SKM-1 (cell line): ENCODE measurements around the gene TOP2A.
A peak's percentile ranks its signal among the peaks of the same experiment; 100 is the strongest.

Experiments used
- DNase-seq: peaks from one replicate; lab custom pipeline; 2025; ENCODE audit not compliant: unreplicated experiment; lab: John Stamatoyannopoulos, UW

TOP2A gene

GRCh38 chr17:40360091-40360490 is 57.6 kb downstream of the TOP2A start:
- DNase-seq, result no peak

GRCh38 chr17:40358323-40359038 is 59.2 kb downstream of the TOP2A start:
- peak; percentile 67 for DNase-seq

DNA sequence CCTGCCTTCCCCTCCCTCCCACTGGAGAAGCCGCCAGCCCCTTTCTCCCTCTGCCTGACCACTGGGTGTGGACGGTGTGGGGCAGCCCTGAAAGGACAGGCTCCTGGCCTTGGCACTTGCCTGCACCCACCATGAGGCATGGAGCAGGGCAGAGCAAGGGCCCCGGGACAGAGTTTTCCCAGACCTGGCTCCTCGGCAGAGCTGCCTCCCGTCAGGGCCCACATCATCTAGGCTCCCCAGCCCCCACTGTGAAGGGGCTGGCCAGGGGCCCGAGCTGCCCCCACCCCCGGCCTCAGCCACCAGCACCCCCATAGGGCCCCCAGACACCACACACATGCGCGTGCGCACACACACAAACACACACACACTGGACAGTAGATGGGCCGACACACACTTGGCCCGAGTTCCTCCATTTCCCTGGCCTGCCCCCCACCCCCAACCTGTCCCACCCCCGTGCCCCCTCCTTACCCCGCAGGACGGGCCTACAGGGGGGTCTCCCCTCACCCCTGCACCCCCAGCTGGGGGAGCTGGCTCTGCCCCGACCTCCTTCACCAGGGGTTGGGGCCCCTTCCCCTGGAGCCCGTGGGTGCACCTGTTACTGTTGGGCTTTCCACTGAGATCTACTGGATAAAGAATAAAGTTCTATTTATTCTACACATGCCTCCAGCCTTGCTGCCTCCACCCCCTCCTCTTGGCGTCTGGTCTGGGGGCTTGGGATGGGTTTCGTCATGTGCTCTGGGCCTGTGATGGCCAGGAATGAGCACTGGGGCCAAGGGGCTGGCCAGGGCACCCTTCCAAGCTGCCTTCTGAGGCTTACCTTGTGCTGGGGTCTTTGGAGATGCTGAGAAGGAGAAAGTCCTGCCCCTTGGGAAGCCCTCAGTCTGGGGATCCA is 60.5 kb downstream of the TOP2A start:
- no peak for DNase-seq

DNA sequence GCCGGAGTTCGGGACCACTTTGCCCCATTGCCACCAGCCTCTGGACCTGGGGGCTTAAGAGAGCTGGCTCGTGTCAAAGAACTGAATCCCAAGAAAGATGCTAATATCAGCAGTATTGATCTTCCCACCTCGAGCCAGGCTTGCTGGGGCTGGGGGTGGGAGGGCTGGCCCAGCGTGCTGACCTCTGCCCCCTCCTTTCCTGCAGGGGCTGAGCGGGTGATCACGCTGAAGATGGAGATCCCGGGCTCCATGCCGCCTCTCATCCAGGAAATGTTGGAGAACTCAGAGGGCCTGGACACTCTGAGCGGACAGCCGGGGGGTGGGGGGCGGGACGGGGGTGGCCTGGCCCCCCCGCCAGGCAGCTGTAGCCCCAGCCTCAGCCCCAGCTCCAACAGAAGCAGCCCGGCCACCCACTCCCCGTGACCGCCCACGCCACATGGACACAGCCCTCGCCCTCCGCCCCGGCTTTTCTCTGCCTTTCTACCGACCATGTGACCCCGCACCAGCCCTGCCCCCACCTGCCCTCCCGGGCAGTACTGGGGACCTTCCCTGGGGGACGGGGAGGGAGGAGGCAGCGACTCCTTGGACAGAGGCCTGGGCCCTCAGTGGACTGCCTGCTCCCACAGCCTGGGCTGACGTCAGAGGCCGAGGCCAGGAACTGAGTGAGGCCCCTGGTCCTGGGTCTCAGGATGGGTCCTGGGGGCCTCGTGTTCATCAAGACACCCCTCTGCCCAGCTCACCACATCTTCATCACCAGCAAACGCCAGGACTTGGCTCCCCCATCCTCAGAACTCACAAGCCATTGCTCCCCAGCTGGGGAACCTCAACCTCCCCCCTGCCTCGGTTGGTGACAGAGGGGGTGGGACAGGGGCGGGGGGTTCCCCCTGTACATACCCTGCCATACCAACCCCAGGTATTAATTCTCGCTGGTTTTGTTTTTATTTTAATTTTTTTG is 61.6 kb downstream of the TOP2A start:
- no peak for DNase-seq

DNA sequence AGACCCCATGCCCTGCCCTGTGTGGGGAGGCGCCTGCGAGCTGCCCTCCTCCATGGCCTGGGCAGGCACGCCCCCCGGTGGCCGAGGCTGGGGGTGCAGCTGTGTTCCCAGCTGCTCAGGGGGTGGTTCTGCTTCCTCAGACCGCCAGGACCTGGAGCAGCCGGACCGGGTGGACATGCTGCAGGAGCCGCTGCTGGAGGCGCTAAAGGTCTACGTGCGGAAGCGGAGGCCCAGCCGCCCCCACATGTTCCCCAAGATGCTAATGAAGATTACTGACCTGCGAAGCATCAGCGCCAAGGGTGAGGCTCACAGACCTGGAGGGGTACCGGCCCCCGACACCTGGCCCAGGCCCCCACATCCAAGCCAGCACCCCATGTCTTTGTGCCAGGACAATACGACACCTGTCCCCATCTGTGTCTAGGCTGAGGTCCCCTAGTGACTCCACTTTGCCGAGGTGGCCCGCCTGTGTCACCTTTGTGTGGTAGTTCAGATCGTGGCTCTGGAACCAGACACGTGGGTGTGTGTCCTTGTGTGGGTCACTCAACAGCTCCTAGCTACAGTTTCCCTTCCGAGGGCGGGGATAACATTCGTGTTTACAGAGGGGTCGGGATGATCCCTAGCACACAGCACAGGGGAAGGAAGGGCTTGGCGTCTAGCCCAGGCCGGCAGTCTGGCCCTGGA is 62.4 kb downstream of the TOP2A start:
- DNase-seq, result no peak

DNA sequence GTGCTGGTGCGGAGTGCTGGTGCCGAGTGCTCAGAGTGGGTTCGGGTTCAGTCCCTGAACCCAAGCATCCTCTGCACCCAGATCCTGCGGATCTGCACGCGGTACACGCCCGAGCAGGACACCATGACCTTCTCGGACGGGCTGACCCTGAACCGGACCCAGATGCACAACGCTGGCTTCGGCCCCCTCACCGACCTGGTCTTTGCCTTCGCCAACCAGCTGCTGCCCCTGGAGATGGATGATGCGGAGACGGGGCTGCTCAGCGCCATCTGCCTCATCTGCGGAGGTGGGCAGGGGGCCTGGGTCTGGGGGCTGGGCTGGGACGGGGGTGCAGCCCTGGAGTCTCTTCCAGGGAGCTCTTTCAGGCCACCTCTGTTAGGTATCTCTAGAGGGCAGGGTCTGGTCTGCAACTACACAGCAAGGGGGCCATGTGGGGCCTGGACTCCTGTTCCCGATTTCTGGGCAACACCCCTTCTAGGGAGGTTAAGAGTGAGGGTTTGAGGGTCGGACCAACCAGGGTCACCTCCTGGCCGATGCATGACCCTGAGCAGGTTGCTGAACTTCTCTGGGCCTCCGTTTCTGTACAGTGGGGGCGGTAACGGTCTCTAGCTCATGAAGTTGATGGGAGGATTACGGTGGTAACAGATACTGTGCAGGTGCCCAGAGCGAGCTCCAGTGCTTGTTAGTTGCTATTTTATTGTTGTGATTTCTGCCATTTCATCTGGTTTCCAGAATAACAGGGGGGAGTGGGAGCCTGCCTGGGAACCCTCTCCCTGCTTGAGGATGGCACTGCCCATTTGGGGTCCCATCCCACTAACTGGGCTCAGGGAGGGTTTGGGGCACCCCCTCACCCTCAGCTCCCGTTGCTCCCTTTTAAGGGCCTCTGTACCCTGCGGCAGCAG is 63.2 kb downstream of the TOP2A start:
- no peak for DNase-seq

GRCh38 chr17:40352779-40353394 is 64.8 kb downstream of the TOP2A start:
- peak; percentile 90 for DNase-seq

GRCh38 chr17:40352237-40352778 is 65.4 kb downstream of the TOP2A start:
- no peak for DNase-seq

DNA sequence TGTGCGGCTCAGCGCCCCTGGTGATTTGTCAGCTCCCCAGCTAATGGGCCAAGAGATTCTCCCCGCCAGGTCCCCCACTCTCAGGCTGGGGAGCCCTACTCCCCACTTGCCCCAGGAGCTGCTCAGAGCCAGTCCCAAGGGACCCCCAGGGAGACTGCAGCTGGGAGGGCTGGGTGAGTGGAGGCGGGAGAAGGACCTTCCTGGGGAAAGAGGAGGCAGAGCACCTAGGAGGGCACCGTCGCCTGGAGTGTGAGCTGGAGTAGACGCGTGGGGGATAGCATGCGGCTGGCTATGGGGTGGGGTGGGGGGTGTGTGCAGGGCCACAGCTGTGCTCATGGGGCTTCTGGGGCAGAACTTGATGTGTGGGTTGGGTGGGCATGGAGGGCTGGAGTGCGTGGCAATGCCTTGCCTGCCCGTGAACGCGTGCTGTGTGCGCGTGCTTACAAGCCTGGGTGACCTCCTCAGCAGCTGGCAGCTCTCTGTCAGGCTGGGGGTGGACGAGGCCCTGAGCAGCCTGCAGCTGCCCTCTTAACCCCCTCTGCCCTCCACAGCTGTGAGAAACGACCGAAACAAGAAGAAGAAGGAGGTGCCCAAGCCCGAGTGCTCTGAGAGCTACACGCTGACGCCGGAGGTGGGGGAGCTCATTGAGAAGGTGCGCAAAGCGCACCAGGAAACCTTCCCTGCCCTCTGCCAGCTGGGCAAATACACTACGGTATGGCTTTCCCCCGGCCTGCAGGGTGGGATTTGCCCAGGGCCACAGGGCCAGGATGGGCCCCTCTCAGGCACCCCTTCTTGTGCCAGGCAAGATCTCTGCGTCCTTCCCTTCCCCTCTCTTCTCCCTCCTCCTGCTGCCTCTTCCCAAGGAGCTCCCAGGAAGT is 66.1 kb downstream of the TOP2A start:
- no peak for DNase-seq

DNA sequence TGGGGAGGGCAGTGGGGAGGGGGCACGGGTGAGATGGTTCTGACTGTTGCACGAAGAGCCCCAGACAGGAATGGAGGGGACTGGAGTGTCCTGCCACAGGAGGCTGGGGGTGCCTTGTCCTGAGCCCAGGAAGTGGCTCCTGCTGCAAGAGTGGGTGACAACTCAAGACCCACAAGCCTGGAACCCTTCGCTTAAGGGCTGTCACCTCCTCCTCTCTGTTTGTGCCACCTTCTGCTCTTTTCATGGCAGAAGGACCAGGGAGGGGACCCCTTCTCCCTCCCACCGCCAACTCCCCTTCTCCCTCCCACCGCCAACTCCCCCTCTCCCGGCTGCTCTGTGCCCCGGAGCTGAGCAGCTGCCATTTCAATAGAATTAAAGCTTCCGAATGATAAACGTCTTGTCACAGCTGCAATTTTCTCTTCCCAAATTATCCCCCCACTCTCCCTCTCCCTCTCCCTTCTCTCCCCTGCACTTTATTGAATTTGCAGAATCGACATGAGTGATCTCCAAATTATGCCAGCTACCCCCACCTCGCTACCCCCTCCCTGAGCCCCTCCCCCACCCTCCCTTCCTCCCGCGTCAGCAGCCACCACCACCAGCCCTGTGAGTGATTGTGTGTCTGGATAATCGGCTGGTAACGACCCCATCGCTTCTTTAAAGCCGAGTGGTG is 66.9 kb downstream of the TOP2A start:
- DNase-seq, result no peak

DNA sequence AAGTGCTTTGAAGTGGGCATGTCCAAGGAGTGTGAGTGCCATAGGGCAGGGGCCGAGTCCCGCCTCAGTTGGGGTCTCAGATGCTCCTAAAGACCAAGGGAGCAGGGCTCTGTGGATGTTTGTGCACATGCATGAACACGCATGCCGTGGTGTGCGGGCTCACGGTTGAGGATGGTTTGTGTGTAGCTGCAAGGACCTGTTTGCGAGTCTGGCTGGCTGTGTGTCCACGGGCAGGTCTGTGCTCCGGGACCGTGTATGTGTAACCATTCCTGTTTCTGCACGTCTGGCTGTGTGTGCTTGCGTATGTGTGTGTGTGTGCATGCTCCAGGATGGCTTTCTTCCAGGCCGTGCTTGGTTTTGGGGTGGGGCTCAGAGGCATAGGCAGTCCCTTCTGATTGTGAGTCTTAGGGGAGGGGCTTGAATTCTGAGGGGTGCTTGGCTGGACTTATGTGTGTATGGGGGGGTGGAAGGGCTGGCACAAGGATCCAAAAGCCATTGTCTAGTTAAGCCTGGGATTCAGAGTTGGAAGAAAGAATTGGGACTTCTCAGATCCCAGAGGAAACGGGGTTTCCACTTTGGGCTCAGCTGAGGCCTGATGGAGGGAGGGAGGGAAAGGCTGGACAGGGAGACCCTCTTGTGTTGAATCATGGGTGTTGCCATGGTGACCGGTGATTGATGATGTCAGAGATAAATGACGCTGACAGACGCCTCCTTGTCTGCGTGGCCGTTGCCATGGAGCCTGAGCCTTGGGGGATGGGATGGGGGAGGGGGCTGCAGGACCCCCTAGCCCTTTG is 67.6 kb downstream of the TOP2A start:
- no peak for DNase-seq

GRCh38 chr17:40349477-40349894 is 68.2 kb downstream of the TOP2A start:
- no peak for DNase-seq

GRCh38 chr17:40348562-40349476 is 68.9 kb downstream of the TOP2A start:
- no peak for DNase-seq

- DNase-seq, result no peak
Observed at GRCh38 chr17:40348136-40348504, 69.6 kb downstream of the TOP2A start.

DNA sequence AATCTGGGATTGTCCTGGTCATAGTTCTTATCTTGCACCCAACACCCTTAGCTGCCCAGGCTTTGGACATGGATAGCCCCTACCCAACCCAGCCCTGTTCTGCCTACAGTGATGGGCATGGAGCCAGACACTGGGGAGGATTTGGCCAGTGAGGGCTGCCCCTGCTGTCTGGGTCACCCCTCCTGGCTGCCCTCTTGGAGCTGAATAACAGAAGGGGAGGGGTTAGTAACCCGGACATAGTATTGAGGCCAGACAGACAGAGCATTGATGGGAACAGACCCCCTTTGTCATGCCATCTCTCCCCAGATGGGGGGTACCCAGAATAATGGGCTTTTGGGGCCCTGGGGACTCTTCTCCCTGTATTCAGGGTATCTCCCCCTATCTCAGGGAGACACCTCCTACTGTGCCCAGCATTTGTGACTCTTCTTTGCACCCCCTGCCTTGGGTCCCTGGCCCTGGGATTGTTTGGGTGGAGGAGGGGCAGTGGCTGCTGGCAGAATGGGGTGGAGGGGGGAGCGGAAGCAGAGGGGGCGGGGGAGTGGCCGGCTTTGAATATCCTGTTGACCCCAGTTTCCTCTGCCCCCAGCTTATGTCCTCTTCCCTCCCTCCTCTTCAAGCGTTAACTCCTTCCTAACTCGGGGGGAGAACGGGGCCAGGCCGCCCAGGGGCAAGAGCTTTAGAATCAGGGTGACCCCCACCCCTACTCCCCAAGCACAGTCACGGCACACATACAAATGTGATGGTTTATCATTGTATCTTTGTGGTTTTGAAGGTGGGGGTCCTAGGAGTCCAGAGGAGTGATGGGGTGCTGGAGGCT is 70.2 kb downstream of the TOP2A start:
- no peak for DNase-seq
